Activated naive CD4-positive, alpha-beta T cell treated with anti-CD3 and anti-CD28 coated beads, Interleukin-2, amount 10 ng/mL, durations not matched to agents 5 hours and 36 hours (primary cell): ENCODE measurements around the gene ERGIC2. TPM values are rescaled to one million over a fixed set of nuclear protein-coding genes. Genes with fewer than 3 reads are reported as not detected.

Experiments
- total RNA-seq, 2 experiments: library from RNA; stranded (reverse); gene quantifications; one replicate each; pipeline ENCODE4 v1.2.3, GENCODE V29; 2021

The ERGIC2 gene, protein sequence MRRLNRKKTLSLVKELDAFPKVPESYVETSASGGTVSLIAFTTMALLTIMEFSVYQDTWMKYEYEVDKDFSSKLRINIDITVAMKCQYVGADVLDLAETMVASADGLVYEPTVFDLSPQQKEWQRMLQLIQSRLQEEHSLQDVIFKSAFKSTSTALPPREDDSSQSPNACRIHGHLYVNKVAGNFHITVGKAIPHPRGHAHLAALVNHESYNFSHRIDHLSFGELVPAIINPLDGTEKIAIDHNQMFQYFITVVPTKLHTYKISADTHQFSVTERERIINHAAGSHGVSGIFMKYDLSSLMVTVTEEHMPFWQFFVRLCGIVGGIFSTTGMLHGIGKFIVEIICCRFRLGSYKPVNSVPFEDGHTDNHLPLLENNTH
- 10 to 100 TPM; 61.2 to 63.4 TPM for total RNA-seq

DNA sequence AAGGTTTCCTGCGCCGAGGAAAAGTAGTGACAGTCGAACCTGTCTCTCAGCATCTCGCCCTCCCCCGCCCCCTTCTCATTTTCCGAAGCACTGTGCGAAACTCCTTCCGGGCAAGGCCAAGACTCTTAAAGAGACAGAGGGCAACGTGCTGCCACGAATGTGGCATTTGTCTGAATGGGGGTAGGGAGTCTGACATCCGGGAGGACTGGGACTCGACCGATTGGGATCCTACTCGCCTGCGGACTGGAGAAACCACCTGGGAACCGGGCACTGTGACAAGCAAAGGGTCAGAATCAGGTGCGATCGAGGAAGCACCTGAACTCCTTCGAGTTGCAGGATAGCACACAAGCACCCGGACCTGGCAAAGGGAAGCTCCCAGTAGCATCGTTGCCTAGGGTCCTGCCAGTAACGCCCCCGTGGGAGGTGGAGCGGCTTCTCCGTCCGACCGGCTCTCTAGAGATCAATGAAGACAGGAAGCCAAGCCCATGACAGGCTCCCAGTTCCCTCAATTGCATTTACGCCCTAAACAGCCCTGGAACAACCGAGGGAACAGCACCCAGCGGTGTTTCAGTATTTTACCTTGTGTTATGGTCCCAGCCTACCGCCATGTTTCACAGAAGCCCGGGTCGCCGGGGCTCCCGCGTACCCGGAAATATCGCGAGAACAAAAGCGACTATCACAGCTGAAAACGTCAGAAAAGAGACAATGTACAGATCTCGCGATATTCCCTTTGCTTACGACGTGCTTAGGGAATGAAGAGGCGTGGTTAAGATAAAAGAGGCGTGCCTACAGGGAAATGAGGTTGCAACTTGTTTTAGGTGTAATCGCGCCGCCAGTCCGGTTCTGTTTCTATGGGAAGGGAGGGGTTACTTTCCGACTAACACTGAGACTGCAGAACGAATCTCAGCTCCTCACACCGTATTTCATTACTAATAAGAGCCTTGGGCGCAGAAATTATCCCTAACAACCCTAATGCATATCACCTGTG lies at the start of gene ERGIC2:
Gene ERGIC2, minus strand, starts transcription at position 637 of the 988 bp plus-strand sequence. CDS start 9,539 bp downstream, outside the sequence.

Other genes with a start within 250 kb of the ERGIC2 start
- 10 to 100 TPM; 17.1 to 21.0 TPM for gene FAR2, start 231.9 kb downstream of the ERGIC2 start, total RNA-seq
- gene OVCH1, start 116.5 kb upstream of the ERGIC2 start, total RNA-seq = not detected